HG02852 (cell line): Measurements from ENCODE around the gene IFI27.
A peak's percentile ranks its signal among the peaks of the same experiment; 100 is the strongest.
"Not testable (repeated sequence)": the region's sequence is repeated elsewhere in the genome, so short reads cannot be mapped to it uniquely, and the experiment has no call there.

Experiments
- ATAC-seq: cut with Tn5 transposase; IDR thresholded peaks from one replicate; pipeline ENCODE4 v1.9.1; 2021; ENCODE audit warnings: mild to moderate bottlenecking, moderate library complexity; ENCODE audit not compliant: unreplicated experiment

Gene IFI27

GRCh38 chr14:94110552-94111181, at the start of gene IFI27:
IFI27 (plus strand) TSS chr14:94110736.
- ATAC-seq, result no peak

DNA sequence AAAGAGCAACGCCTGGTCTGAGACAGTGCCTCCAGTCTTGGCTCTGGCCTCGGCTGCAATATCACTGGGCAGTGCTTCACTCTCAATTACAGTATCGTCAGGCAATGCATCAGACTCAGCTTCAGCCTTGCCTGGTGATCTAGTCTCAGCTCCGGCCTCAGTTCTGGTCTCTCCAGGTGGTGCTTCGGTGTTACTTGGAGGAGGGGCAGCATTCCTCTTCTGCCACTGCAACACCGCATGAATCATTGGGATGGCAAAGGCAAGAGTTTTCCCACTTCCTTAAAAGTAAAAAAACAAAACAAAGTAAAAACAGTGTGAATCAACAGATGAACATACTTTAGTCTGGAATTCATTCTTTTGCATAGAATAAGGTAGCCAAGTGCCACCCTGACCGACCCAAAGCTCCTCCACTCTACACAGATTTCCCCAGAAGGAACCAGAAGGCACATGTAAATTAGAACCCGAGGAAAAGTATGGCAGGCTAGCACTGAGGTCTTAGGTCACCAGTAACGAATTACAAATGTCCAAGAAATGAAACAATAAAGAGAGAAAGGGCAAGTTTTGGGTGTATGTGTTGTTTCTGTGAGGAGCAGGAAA, 48.1 kb upstream of the IFI27 start:
- ATAC-seq, result no peak

- ATAC-seq, result no peak
Observed at GRCh38 chr14:94066089-94066676, 44.4 kb upstream of the IFI27 start.

- not testable (repeated sequence) for ATAC-seq
Observed at GRCh38 chr14:94072076-94072475, 38.5 kb upstream of the IFI27 start.

DNA sequence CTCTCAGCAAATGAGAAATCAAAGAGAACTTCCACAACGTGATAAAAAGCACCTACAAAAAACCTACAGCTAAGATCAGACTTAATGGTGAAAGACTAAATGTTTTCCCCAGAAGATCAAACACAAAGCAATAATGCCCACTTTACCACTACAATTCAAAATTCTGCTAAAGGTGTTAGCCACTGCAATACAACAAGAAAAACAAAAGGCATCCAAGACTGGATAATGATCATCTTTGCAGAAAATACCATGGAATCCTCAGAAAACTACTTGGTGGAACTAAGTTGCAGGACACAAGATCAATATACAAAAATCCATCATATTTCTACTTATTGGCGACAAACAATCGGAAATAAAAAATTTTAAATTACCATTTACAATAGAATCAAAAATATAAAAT, 36.0 kb upstream of the IFI27 start:
- no peak for ATAC-seq

DNA sequence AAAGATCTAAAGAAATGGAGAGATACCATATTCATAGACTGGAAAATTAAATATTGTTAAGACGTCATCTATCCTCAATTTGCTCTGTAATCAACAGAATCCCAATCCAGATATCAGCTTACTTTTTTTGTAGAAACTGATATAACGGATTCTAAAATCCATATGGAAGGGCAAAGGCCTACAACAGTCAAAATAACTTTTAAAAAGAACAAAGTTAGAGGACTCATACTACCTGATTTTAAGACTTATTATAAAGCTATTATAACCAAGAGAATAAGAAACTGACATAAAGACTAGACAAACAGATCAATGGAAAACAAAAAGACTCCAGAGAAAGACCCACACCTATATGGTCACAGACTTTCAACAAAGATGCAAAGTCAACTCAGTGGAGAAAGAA, 35.5 kb upstream of the IFI27 start:
- no peak for ATAC-seq

DNA sequence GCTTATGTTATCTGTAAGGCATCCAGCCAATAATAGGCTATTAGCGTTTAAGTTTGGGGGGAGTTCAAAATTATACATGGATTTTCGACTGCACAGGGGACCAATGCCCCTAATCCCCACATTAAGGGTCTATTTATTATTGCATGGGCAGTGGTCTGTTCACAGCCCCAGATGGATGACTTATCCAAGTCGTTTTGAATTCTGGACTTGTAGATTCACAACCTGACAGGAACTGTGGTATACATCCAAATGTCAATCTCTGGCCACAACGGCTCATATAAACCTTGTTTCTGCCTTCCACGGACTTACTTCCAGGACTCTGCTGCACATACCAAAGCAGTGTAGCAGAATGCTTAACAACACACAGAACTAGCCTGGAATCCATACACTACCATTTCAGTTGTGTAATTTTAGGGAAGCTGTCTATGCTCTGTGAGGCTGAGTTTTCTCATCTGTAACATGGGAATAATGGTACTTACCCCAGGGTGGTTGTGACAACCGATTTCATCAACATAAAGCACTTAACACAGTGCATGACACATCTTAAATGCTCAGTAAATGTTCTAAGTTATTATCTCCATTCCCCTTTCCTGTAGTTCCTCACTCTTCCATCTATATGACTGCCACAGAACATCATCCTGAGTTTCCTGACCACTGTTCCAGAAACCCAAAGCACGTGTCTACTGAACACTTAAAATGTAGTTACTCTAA, 33.3 kb upstream of the IFI27 start:
- no peak for ATAC-seq

DNA sequence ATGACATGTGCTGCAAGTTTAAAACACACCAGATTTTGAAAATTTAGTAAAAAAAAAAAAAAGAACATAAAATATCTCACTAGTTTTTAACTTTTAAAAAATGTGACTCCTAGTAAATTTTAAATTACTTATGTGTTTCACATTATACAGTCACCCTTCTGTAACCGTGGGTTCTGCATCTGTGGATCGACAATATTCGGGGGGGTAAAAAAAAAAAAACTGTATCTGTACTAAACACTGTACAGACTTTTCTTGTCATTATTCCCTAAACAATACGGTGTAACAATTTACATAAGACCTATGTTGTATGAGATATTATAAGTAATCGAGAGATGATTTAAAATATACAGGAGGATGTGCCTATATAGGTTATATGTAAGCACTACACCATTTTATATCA, 32.7 kb upstream of the IFI27 start:
- ATAC-seq, result no peak

DNA sequence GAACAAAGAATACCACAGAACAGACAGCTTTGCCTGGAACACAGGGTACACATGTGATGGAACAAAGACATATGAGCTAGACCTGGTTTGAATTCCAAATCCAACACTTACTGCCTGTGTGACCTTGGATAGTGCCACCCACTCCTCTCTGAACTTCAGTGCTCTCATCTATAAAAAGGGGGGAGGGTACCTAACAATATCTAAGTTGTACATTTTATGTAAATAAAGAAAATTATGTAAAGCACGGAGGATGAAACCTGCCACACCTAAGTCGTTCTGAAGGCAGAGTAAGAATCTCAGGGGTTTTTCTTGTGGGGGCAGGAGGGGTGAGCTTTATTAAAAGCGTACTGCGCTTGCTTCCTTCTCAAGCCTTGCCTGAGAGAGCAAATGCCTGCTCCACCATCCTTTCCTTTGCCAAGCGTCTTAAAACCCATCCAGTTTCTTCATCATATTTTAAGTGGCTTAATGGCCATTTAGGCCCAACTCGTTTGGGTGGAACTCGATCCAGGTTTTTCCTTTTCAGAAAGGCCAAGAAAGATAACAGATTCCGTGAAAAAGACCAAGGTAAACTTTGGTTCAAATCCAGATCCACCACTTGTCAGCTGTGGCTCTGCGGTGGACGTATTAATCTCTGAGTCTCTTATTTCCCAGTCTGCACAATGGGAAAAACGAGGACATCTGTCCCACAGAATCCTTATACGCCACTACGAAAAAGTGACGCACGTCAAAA, 30.5 kb upstream of the IFI27 start:
- ATAC-seq, result no peak

DNA sequence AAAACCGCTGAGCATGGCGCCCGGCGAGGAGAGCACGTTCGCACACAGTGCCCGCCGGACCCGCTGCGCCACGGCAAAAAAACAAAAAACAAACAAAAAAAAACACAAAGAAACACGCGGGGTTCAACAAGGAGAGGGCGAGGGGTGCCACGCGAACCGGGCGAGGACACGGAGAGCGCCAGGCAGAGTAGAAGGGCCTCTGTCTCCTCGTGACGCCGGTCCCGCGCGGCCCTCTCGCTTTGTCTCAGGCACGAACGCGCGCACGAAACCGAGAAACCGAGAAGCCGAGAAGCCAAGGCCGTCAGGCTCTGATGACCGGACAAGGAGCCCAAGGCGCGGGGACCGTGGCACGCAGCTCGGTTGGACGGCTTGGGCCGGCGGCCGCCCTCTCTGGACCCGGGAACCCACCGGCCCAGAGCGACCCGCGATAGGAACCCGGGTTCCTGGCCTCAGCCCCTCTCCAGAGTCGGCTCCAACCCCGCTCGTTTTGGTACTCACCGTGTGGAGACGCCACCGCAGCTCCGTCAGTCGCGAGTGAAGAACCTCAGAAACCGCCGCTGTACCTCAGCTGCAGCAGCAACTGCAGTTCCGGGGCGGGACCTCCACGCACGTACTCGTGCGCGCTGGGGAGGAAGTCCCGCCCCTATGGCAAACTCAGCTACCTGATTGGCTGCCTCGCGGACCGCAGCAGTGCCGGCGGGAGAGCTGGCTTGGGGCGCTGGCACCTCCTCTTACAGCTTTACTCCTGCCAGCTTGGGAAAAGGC, 29.7 kb upstream of the IFI27 start, which contains the start of the genes DDX24 and IFI27L1:
Gene DDX24 (minus strand): TSS at position 582 of the 765 bp plus-strand sequence. CDS start 1,460 bp downstream, outside the sequence.
Gene IFI27L1 (plus strand): TSS at position 690 of the 765 bp plus-strand sequence. CDS start 15,628 bp downstream, outside the sequence.
- ATAC-seq, result peak; percentile 97

- ATAC-seq, result peak; percentile 21
Observed at GRCh38 chr14:94081386-94081820, 29.1 kb upstream of the IFI27 start.

DNA sequence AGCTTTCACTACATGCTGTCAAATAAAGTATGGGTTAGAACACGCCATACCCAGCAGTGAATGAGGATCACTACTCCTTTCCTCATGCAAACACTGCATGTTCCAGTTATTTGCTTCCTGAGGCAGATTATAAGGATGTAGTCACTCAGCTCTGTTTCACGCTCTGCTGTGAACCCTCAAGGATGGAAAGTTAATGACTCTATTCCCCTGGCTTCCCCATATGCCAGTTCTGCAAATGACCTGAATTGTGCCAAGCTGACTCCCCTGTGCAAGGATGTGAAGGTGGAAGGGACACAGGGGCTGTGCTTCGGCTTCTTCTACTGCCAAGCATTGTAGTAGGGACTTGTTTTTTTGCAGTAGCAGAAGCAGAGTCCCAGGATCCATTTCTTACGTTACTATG, 22.6 kb upstream of the IFI27 start:
- ATAC-seq, result no peak

GRCh38 chr14:94088516-94088915, 22.0 kb upstream of the IFI27 start:
- ATAC-seq, result no peak

GRCh38 chr14:94089479-94089878, 21.1 kb upstream of the IFI27 start:
- no peak for ATAC-seq

GRCh38 chr14:94093418-94093817, 17.1 kb upstream of the IFI27 start:
- ATAC-seq, result no peak

DNA sequence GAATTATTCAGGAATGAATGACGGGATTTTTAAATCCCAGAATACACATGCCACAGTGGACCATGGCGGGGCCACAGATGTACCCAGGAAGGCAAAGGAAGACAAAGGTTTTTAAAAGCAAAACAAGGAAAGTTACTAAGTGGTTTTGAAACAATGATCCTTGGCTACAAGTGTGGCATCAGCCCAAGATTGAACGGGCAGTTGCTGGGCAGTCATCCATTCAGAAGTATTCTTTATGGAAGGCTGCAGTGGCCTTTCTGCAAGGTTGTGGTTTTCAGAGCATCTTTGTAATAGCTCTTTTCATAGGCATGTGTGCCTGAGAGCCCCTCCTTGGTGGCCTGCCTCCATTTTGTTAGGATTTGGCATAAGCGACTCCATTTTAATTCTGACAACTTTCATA, 13.4 kb upstream of the IFI27 start:
- no peak for ATAC-seq

DNA sequence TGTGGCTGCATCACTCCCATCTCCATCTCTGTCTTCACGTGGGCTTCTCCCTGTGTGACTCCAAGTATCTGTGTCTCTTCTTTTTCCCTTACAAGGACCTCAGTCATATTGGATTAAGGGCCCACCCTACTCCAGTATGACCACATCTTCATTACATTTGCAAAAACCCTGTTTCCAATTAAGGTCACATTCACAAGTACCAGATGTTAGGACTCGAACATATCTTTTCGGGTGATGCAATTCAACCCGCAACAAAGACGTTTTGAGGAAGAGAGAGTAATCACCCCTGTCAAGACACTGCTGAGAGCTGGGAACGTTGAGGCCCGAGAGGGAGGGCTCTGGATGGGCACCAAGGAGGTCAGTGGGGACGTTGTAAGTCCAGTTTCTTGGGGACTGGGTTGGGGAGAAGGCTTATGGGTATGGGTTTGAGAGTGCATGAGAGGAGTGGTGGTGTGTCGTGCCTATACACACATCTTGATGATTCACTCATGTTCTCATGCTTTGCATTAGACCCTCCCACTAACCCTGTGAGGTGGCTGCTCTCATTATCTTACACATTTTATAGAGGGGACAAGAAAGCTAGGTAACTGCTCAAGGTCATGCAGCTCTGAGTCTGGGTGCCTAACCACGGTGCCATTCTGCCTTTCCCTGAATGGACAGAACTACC, 12.1 kb upstream of the IFI27 start:
- ATAC-seq, result no peak

DNA sequence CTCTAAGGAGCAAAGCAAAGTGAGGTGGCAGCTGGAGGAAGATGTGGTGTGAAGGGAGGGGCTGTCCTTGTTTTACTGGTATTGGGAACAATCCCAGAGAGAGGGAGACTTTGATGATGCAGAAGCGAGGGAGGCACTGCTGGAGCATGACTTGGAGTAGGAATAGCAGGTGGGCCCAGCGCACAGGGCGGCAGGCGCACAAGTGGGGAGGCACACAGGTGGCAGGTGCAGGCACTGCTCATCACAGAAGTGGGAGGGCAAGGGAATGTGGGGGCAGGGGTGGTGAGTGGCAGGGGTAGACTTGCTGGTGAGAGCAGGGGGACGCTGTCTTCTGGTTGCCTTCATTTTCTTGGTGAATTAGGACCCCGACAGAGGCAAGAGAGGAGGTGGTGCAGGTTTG, 11.5 kb upstream of the IFI27 start:
- no peak for ATAC-seq

GRCh38 chr14:94100847-94101246, 9.7 kb upstream of the IFI27 start:
- no peak for ATAC-seq

- no peak for ATAC-seq
Observed at GRCh38 chr14:94101748-94102147, 8.8 kb upstream of the IFI27 start.
